Loucy (cell line): ENCODE measurements around the gene GDF9.

Experiments
- EZH2phosphoT487 ChIP-seq: fragments of 200-600 bp; IDR thresholded peaks from 2 replicates; pipeline ENCODE4 v1.6.1; 2018; ENCODE audit warnings: antibody characterized with exemption, mild to moderate bottlenecking, moderate library complexity, borderline replicate concordance
- TF ChIP-seq, protein P1 (sequence below): fragments of 200-600 bp; sonication (generic); conservative IDR thresholded peaks from 2 replicates; pipeline ENCODE4 v1.5.1; 2014; ENCODE audit warnings: mild to moderate bottlenecking, antibody characterized with exemption, low read length

DNA sequence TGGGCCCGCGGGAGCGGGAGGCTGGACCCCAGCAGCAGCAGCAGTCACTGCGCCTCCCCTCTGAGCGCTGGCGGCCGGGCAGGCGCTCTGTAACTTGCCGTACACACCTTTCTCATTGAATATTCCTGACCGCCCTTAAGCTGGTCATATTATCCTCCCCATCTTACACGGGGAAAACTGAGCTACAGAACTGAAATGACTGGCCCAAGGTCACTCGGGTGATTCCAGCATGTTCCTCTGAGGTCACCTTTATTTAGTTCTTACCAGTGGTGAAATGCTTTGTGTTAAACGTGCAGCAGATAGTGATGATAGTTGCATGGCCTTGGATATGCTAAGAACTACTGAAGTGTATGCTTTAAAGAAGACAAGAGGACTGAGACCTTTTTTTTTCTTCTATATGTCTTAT is 780 bp upstream of the GDF9 start:
- TF ChIP-seq, protein P1, sequence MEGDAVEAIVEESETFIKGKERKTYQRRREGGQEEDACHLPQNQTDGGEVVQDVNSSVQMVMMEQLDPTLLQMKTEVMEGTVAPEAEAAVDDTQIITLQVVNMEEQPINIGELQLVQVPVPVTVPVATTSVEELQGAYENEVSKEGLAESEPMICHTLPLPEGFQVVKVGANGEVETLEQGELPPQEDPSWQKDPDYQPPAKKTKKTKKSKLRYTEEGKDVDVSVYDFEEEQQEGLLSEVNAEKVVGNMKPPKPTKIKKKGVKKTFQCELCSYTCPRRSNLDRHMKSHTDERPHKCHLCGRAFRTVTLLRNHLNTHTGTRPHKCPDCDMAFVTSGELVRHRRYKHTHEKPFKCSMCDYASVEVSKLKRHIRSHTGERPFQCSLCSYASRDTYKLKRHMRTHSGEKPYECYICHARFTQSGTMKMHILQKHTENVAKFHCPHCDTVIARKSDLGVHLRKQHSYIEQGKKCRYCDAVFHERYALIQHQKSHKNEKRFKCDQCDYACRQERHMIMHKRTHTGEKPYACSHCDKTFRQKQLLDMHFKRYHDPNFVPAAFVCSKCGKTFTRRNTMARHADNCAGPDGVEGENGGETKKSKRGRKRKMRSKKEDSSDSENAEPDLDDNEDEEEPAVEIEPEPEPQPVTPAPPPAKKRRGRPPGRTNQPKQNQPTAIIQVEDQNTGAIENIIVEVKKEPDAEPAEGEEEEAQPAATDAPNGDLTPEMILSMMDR = no peak
- TF ChIP-seq EZH2phosphoT487 = no peak
